Stomach (tissue), 4 donors: ENCODE results near the gene C5.

Experiments
- CTCF ChIP-seq, 7 experiments: fragments of 450-650 bp in 4 of 7; fragments of 200-600 bp in 3 of 7; sonication (generic) in 3 of 7; IDR thresholded peaks; one replicate each; pipeline ENCODE4 v1.5.1; 2016 to 2019; ENCODE audit warnings: antibody characterized with exemption in 7 of 7, control low read depth in 2 of 7, mild to moderate bottlenecking in 1 of 7
- POLR2A ChIP-seq, 4 donors: fragments of 450-650 bp; IDR thresholded peaks; one replicate each; pipeline ENCODE4 v1.6.1; 2016; ENCODE audit warnings: antibody characterized with exemption in 4 of 4, control low read depth in 2 of 4, mild to moderate bottlenecking in 1 of 4, moderate library complexity in 1 of 4
- POLR2AphosphoS5 ChIP-seq, 3 donors: sonication (generic); formaldehyde crosslinking; IDR thresholded peaks; one replicate each; pipeline ENCODE4 v1.6.1; 2016; ENCODE audit warnings: antibody characterized with exemption in 3 of 3

GRCh38 chr9:121073038-121073437 is 23.0 kb upstream of the C5 start:
- no peak for TF ChIP-seq CTCF (IDR thresholded peaks at IDR 0.05)
- TF ChIP-seq POLR2AphosphoS5 (IDR thresholded peaks at IDR 0.05), result peak in 2 of 3 donors; percentile 34 to 54
- no peak for TF ChIP-seq POLR2A (IDR thresholded peaks at IDR 0.05)
